HG03457 (cell line): Measurements from ENCODE around the gene CYB5B.
"Not testable (repeated sequence)": the region's sequence is repeated elsewhere in the genome, so short reads cannot be mapped to it uniquely, and the experiment has no call there.

Experiments used
- ATAC-seq: cut with Tn5 transposase; IDR thresholded peaks from one replicate; pipeline ENCODE4 v1.9.1; 2021; ENCODE audit warnings: moderate number of reproducible peaks; ENCODE audit not compliant: unreplicated experiment

Gene CYB5B

GRCh38 chr16:69407702-69408323, 16.6 kb upstream of the CYB5B start:
- ATAC-seq: no peak

GRCh38 chr16:69408475-69408874, 15.9 kb upstream of the CYB5B start:
- no peak for ATAC-seq

DNA sequence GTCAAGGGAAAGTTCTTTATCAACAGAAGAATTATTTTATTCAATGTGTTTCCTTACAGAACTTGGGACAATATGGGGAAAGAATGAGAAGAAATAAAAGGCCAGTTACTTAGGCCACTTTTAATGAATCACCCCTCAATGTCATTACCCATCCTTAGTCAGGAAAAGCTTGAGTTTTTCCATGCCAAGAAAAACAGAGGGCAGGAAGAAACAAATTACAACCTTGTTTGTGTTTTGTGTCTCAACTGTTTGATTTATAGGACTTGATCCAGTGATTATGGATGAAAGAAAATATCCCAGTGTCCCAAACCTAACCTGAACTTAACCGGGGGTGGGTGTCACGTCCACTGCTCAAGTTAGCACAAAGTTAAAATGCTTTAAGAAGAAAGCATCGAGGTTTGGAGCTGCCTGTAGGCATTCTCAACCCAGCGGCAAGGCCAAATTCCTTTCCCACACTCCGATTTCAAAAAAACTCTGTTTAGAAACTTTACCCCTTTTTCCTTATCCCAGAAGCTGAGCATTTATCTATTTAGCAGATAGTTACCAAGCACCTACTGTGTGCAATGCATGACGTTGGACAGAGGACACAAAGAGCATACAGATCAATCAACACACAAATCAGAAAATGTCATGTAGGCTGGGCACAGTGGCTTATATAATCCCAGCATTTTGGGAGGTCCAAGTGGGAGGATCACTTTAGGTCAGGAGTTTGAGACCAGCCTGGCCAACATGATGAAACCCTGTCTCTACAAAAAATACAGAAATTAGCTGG, 14.0 kb upstream of the CYB5B start:
- ATAC-seq: no peak

DNA sequence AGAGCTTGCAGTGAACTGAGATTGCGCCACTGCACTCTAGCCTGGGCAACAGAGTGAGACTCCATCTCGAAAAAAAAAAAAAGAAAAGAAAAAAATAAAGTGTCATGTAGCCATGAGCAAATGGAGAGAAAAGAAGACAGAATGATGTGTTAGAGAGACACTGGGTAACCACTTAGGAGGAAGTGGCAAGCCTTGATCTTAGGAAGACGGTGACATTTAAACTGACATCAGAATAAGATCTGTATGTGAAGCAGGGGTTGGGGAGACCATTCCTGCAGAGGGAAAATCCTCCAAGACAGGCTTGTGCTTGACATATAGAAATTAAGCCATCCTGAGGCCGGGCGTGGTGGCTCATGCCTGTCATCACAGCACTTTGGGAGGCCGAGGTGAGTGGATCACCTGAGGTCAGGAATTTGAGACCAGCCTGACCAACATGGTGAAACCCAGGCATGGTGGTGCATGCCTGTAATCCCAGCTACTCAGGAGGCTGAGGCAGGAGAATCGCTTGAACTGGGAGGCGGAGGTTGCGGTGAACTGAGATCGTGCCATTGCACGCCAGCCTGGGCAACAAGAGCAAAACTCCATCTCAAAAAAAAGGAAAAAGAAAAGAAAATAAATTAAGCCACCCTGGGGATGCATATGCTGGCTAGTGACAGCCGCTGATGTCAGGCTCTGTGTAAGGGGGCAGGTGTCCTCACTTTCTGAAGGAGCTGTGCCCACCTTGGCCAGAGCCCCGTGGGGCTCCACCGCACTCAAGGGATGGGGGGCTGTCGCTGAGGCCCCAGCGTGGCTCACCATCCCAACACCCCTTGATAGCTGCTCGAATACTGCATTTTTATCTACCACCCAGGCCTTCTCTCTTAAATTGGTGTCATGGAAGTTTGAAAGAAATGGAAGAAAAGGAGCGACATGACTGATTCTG, 13.1 kb upstream of the CYB5B start:
- ATAC-seq: no peak

DNA sequence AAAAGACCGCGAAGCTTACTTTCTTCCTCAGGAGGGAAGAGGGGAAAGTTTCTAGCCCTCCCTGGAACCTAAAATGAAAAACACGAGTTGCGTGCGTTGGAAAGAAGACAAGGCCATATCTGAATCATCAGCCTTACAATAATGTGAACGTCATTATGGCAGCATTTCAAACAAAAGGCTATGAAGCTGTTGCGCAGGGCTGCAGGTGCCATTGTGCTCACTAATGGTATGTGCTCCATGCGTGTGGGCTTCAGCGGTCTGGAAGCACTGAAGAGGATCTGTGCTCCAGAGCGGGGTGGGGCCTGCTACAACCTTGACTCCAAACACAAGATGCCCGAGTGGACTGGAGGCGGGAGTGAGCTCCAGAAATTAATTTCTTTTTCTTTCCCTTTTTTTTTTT, 12.1 kb upstream of the CYB5B start:
- no peak for ATAC-seq

- ATAC-seq: no peak
Observed at GRCh38 chr16:69413045-69413664, 11.3 kb upstream of the CYB5B start.

GRCh38 chr16:69417520-69418199, 6.8 kb upstream of the CYB5B start:
- ATAC-seq: no peak

- no peak for ATAC-seq
Observed at GRCh38 chr16:69419956-69420355, 4.5 kb upstream of the CYB5B start.

DNA sequence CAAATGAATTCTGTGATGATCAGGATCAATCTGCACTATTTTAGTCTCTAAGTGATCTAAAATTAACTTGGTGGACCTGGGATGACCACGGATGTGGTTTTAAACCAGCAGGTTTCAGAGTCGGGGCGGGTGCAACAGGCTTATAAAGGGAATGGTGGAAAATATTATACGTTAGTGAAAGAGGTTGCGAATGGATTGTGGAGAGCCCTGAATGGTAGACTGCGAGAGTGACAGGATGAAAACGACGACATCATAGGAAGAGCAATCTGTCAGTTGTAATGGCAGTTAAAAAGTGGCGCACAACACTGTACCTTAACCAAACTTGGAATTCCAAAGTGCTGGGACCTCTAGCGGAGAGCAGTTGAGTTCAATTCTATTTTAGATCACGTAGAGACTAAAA, 1.2 kb upstream of the CYB5B start:
- ATAC-seq: no peak

GRCh38 chr16:69424935-69425784, 741 bp downstream of the CYB5B start:
- ATAC-seq: no peak

- ATAC-seq: no peak
Observed at GRCh38 chr16:69428652-69429051, 4.2 kb downstream of the CYB5B start.

DNA sequence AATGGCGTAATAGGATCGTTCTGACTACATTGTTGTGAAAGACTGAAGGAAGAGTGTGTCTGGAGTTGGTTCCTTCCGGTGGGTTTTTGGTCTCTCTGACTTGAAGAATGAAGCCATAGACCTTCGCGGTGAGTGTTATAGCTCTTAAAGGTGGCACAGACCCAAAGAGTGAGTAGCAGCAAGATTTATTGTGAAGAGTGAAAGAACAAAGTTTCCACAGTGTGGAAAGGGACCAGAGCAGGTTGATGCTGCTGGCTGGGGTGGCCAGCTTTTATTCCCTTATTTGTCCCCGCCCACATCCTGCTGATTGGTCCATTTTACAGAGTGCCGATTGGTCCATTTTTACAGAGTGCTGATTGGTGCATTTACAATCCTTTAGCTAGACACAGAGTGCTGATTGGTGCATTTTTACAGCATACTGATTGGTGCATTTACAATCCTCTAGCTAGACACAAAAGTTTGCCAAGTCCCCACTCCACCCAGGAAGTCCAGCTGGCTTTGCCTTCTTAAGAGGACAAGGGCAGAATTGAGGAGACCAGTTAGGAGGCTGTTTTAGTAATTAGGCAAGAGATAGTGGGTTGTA, 4.7 kb downstream of the CYB5B start:
- ATAC-seq: not testable (repeated sequence)

GRCh38 chr16:69431948-69432468, 7.6 kb downstream of the CYB5B start:
- no peak for ATAC-seq

- no peak for ATAC-seq
Observed at GRCh38 chr16:69434066-69434465, 9.6 kb downstream of the CYB5B start.

DNA sequence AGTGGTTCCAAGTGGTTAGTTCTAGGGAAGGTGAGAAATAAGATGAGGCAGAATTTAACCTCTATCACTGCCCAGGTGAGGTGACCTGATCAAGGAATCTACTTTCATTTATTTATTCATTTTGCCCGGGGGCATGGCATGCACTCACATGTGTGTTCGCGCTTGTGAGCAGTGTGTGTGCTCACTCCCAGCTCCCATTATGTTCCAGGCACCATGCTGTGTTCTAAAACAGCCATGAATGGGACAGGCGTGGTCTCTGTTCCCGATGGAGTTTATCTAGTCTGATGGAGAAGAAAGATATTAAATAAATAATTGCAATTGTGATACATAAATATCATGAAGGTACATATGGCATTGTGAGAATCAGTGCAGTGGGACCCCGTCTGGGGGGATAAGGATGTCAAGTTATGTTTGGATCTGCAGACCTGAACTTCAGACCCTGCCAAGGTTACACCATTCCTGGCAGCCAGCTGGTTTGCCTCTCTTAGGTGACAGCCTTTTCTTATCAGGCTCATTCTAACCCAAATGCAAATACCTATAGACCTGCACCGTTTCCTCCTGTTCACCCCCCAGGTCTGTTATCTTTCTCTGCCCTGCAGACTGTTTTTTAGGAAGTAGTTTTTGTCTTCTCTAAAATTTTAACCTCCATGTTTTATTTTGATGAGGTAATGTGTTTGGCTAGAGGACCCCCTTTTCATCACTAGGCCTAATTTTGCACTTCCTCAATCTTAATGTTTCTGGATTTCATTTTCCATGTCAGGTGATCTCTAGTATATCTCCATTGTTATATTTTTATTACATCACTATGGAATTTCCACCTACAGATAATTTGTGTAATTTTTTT, 11.8 kb downstream of the CYB5B start:
- no peak for ATAC-seq

DNA sequence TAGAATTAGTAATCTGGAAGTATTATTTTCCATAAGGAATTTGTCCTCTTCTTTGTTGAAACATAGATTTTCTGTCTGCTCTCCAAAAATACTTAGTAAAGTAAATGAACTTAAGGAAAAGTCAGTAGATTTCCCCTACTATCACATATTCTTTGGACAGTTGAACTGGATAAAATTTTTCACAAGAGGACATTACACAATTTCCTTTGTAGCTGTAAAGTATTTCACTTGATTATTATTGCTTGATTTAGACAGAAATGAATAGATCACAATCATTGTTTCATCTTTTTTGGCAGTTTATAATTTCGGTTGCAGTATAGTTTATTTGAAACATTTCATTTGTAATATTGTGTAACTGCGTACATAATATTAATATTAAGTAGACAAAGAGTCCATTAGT, 12.5 kb downstream of the CYB5B start:
- no peak for ATAC-seq

- no peak for ATAC-seq
Observed at GRCh38 chr16:69438465-69438864, 14.0 kb downstream of the CYB5B start.

- ATAC-seq: no peak
Observed at GRCh38 chr16:69440250-69440649, 15.8 kb downstream of the CYB5B start.
